Measurements from ENCODE around the gene TSPAN7.

TSPAN7 gene

DNA sequence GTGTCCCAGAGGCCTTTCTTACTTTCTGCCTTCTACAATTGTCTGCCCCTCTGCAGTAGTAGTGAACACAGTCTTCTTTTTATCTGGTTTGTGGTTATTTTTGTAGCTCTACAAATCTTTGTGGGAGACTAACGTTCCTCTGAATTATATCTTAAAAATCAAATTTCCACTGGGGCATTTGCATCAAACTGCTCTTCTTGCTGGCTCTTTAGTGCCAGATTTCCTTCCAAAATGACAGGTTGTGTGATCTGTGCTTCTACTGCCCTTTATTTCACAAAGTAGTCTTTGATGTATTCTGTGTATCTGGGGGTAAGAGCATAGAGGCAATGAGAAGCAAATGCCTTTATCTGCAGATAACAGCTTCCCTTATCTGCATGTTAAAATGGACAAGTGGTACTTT, 34.5 kb downstream of the TSPAN7 start:
- DNase-seq (ENCODE audit: low spot score): no peak

DNA sequence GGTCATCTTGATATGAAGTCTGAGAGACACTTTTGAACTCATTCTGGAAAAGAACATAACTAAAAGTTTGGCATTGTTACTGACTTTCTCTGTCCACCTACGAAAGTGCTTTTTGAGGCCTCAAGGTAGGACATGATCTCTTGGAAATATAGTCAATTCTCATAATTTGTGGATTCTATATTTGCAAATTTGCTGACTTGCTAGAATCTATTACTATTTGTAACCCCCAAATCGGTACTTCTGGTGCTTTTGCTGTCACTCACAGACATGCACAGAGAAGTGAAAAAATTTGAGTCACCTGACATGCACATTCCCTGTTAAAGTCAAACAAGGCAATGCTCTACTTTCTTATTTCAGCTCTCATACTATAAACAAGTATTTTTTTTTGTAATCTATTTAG, 35.6 kb downstream of the TSPAN7 start:
- no peak for DNase-seq (ENCODE audit: low spot score)

GRCh38 chrX:38599796-38600755, 38.7 kb downstream of the TSPAN7 start:
- no peak for DNase-seq (ENCODE audit: low spot score)

GRCh38 chrX:38601866-38602265, 40.5 kb downstream of the TSPAN7 start:
- no peak for DNase-seq (ENCODE audit: low spot score)

- no peak for DNase-seq (ENCODE audit: low spot score)
These were observed 45.5 kb downstream of the TSPAN7 start for GRCh38 chrX:38606821-38607220.

DNA sequence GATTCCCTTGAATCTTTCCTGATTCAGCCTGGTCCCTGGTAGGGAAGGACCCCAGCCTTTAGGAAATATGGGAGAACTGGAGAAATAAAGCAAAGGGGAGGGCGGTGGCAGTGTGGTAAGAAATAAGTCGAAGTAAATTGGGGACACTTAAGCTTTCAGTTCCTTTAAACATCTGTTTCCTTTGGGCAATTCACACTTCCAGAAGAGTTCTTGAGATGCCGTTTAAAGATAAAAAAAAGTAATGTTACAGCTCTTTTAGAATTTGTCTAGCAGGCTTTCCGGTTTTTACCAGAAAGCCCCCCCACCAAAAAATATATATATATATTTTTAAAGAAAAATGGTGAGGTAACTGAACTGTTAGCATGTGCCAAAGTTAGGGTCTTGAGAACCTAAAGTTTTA, 46.6 kb downstream of the TSPAN7 start:
- DNase-seq (ENCODE audit: low spot score): no peak

DNA sequence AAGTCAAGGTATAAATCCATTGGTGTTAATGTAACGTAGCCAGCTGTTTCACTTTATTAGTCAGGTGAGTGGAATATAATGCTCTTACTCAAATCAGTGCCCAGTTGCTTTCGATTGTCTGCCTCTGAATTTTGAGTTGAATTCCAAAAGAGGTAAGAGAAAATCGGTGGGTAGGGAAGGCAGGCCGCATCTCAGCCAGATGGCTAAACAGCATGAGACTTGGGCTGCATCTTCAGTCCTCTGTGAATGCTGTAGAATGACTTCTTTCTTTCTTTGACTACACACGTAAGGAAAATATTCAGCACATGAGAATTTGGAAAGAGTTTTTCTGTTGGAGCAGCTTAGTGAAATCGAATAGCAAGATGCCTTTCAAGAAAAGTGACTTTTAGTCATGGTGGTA, 49.5 kb downstream of the TSPAN7 start:
- no peak for DNase-seq (ENCODE audit: low spot score)

GRCh38 chrX:38612281-38612680, 50.9 kb downstream of the TSPAN7 start:
- no peak for DNase-seq (ENCODE audit: low spot score)

- DNase-seq (ENCODE audit: low spot score): no peak
These were observed 53.1 kb downstream of the TSPAN7 start for GRCh38 chrX:38614485-38614884.

GRCh38 chrX:38616904-38617303, 55.6 kb downstream of the TSPAN7 start:
- DNase-seq (ENCODE audit: low spot score): no peak

- no peak for DNase-seq (ENCODE audit: low spot score)
These were observed 56.8 kb downstream of the TSPAN7 start for GRCh38 chrX:38618180-38618579.

GRCh38 chrX:38620623-38621022, 59.3 kb downstream of the TSPAN7 start:
- DNase-seq (ENCODE audit: low spot score): no peak

GRCh38 chrX:38626296-38626695, 65.0 kb downstream of the TSPAN7 start:
- DNase-seq (ENCODE audit: low spot score): no peak

DNA sequence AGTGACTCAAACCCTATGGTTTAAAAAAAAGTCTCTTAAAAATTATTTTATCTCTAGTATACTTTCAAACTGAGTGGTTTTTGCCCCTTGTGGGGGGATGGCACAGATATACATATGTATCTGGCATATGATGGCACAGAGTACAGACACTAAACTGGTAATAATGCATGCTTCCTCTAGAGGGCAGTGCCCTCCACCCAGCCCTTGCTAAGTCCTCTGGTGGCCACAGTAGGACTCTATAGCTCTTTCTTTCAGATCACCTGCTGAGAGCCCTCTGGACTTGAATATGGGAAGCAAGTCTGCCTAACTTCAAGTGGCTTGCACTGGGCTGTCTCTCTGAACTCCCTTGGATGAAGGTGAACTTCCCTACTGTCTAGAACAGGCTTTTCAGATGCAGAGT, 66.3 kb downstream of the TSPAN7 start:
- DNase-seq (ENCODE audit: low spot score): no peak

- no peak for DNase-seq (ENCODE audit: low spot score)
These were observed 67.2 kb downstream of the TSPAN7 start for GRCh38 chrX:38628587-38628986.

GRCh38 chrX:38632516-38632915, 71.2 kb downstream of the TSPAN7 start:
- no peak for DNase-seq (ENCODE audit: low spot score)

- DNase-seq (ENCODE audit: low spot score): no peak
These were observed 73.3 kb downstream of the TSPAN7 start for GRCh38 chrX:38634665-38635064.

- no peak for DNase-seq (ENCODE audit: low spot score)
These were observed 75.8 kb downstream of the TSPAN7 start for GRCh38 chrX:38636949-38637819.

GRCh38 chrX:38638952-38639529, 77.7 kb downstream of the TSPAN7 start:
- no peak for DNase-seq (ENCODE audit: low spot score)

DNA sequence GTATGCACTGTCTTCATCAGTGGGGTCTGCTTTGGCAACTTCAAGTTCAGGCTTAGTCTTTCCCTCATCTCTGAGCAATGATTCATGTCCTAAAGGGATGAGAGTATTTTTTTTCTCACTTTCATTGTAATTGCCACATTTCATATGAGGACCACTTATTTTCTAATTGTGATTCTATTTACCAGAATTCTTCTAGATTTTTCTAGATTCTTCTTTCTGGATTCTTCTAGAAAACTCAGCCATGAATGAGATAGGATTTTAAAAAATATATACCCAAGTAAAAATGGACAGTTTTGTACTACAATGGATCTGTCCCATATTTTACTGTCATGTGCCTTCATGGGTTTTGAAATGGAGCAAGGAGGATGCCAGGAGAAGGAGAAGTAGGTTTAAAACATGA, 78.4 kb downstream of the TSPAN7 start:
- no peak for DNase-seq (ENCODE audit: low spot score)

GRCh38 chrX:38641197-38641596, 79.9 kb downstream of the TSPAN7 start:
- DNase-seq (ENCODE audit: low spot score): no peak

GRCh38 chrX:38643903-38644302, 82.6 kb downstream of the TSPAN7 start:
- DNase-seq (ENCODE audit: low spot score): no peak

DNA sequence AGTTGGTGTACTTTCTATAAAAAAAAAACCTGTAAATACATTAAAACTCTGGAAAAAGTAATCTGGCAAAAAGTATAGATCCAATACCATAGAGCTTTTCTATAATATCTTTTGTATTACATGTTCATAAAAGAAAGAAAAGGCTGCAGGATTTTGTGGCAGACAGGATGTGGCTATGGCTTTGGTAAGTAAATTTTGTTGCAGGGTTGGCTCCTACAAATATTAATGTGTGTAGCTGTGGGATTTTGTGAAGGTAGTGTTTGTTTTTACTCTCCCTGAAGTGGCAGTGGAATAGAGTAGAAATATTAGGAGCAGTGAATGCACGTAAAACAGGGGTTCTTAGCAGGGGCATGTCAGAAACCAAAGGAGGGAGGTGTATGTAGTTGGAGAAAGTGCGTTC, 84.8 kb downstream of the TSPAN7 start:
- no peak for DNase-seq (ENCODE audit: low spot score)

All from HuH-7.5 (cell line).